HEK293T (cell line): ENCODE results near the gene SKAP2.

Experiments
- CTCF ChIA-PET: fragments of 350-600 bp; formaldehyde crosslinking; extraction: SDS; loops from one replicate; lab custom pipeline; 2021; ENCODE audit warnings: antibody characterized with exemption, inconsistent platforms; lab: Yijun Ruan, JAX
- POLR2A ChIA-PET: fragments of 350-600 bp; formaldehyde crosslinking; extraction: SDS; loops from one replicate; lab custom pipeline; 2020; ENCODE audit warnings: antibody characterized with exemption, inconsistent platforms; lab: Yijun Ruan, JAX
- DNase-seq: peaks from one replicate; pipeline ENCODE4 v3.0.0; 2012; ENCODE audit warnings: mixed read lengths; ENCODE audit errors: extremely low spot score
- ARNT ChIP-seq: fragments of 450-650 bp; IDR thresholded peaks from 2 replicates; pipeline ENCODE4 v1.6.1; 2017; ENCODE audit warnings: mild to moderate bottlenecking
- BHLHE40 ChIP-seq: fragments of 450-650 bp; IDR thresholded peaks from 2 replicates; pipeline ENCODE4 v1.6.1; 2016; ENCODE audit warnings: mild to moderate bottlenecking, moderate library complexity, borderline replicate concordance
- CTBP1 ChIP-seq: fragments of 450-650 bp; IDR thresholded peaks from 2 replicates; pipeline ENCODE4 v1.6.1; 2016; ENCODE audit warnings: borderline replicate concordance
- ELF4 ChIP-seq: fragments of 450-650 bp; IDR thresholded peaks from 2 replicates; pipeline ENCODE4 v1.6.1; 2017; ENCODE audit warnings: antibody characterized with exemption
- FOXA1 ChIP-seq: fragments of 450-650 bp; IDR thresholded peaks from 2 replicates; pipeline ENCODE4 v1.6.1; 2016; ENCODE audit warnings: mild to moderate bottlenecking
- FOXK2 ChIP-seq: fragments of 450-650 bp; IDR thresholded peaks from 2 replicates; pipeline ENCODE4 v1.6.1; 2016; ENCODE audit warnings: mild to moderate bottlenecking
- FOXM1 ChIP-seq: fragments of 450-650 bp; IDR thresholded peaks from 2 replicates; pipeline ENCODE4 v1.6.1; 2017; ENCODE audit warnings: mild to moderate bottlenecking, borderline replicate concordance
- HDGF ChIP-seq: fragments of 450-650 bp; IDR thresholded peaks from 2 replicates; pipeline ENCODE4 v1.6.1; 2017; ENCODE audit warnings: antibody characterized with exemption, borderline replicate concordance
- L3MBTL2 ChIP-seq: fragments of 450-650 bp; conservative IDR thresholded peaks from 2 replicates; pipeline ENCODE4 v1.6.1; 2016; ENCODE audit warnings: mild to moderate bottlenecking
- LEF1 ChIP-seq: fragments of 450-650 bp; IDR thresholded peaks from 2 replicates; pipeline ENCODE4 v1.6.1; 2017; ENCODE audit warnings: mild to moderate bottlenecking, borderline replicate concordance
- NFRKB ChIP-seq: fragments of 450-650 bp; IDR thresholded peaks from 2 replicates; pipeline ENCODE4 v1.6.1; 2016; ENCODE audit warnings: mild to moderate bottlenecking, moderate library complexity
- SP1 ChIP-seq: fragments of 450-650 bp; IDR thresholded peaks from 2 replicates; pipeline ENCODE4 v1.6.1; 2017
- SUZ12 ChIP-seq: fragments of 450-650 bp; IDR thresholded peaks from 2 replicates; pipeline ENCODE4 v1.6.1; 2016; ENCODE audit warnings: mild to moderate bottlenecking
- TARDBP ChIP-seq: fragments of 450-650 bp; IDR thresholded peaks from 2 replicates; pipeline ENCODE4 v1.6.1; 2016
- ZNF384 ChIP-seq: fragments of 450-650 bp; IDR thresholded peaks from 2 replicates; pipeline ENCODE4 v1.6.1; 2016
- TF ChIP-seq, protein P1 (sequence below): fragments of 450-650 bp; IDR thresholded peaks from 2 replicates; pipeline ENCODE4 v1.6.1; 2016

The SKAP2 gene

DNA sequence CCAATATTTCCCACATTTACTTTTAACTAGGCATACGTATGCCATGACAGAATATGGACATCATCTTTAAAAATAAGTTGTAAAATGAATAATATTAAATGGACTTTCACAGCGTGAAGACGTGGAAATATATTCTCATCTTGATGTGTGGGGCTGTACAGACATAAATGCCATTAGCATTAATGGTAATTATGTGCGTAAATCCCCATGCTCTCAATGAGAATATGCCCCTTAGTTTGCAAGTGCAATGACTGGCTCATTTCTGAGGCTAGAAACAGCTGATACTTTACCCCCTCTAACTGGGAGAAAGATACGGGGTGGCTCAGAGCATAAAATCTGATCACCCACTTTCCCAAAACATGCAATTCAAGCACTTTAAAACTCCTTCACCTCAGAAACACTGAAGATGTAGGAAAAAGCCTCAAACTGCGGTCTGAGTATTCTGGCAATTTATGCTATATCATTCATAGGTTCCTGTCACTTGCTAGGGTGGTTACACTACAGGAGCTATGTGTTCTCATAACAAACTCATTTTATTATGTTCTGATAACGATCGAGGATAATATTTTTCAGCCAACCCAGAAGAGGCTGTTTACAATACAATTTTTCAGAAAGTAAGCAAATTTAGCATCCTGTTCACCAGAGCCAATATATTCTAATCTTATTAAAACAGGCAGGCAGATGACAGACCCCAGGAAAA lies 211.8 kb downstream of the SKAP2 start:
- ChIA-PET CTCF (interaction anchor here (1.0 to 1.5 kb wide), 2 partner anchors 15 to 283 kb away, joined by 3 to 5 read pairs; no protein-coding TSS in a partner anchor), POLR2A (interaction anchor here (0.5 kb wide), 1 partner anchor 18 kb away, joined by 3 read pairs; no protein-coding TSS in a partner anchor)
- TF ChIP-seq TARDBP (no peak), ZNF384 (no peak), CTBP1 (no peak), NFRKB (no peak), L3MBTL2 (no peak), FOXM1 (no peak)
- DNase-seq, result no peak

DNA sequence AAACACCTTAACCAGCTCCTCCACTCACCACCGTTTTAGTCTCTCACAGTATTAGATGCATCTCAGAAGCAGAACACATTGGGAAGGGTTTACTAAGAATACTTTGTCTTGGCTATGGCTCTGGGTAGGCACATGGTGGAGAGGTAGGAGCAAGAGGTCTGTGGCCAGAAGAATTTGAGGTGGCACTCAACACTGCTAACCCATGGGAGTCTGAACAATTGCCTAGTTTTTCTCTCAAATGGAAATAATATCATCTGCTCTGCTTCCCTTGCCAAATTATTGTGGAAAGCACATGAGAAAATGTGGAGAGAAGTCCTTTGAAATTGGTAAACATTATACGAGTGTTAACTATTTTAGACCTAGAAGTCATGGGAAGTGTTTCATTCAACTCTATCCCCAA lies 214.3 kb downstream of the SKAP2 start:
- ChIA-PET CTCF (no interaction called here), POLR2A (no interaction called here)
- no peak for TF ChIP-seq NFRKB
- no peak for TF ChIP-seq FOXA1
- no peak for TF ChIP-seq CTBP1
- TF ChIP-seq HDGF, result no peak
- TF ChIP-seq FOXM1, result no peak
- TF ChIP-seq LEF1, result no peak
- TF ChIP-seq SP1, result no peak
- TF ChIP-seq ZNF384, result no peak
- TF ChIP-seq BHLHE40, result no peak
- no peak for TF ChIP-seq L3MBTL2
- no peak for DNase-seq

DNA sequence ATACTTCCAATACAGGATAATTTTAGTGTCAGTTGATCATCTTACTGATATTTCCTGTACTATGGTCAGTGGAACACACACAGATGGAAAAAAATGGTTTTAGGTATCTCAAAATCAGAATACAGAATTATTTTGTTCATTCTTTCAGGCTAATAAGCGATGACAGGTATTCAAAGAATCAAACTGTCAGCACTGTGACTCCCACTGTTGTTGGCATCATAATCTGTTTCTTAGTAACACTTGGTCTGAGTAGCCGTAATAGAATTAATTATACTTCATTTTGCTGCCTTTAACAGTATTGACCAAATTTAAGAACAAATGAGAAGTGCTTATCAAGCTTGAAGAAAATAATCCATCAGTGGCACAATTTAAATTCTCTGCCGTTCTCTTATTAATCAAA lies 215.0 kb downstream of the SKAP2 start:
- POLR2A ChIA-PET, result no interaction called here
- CTCF ChIA-PET, result no interaction called here
- DNase-seq, result no peak
- TF ChIP-seq FOXM1, result no peak
- TF ChIP-seq ZNF384, result no peak
- TF ChIP-seq ARNT, result no peak
- no peak for TF ChIP-seq L3MBTL2
- TF ChIP-seq FOXA1, result no peak
- TF ChIP-seq CTBP1, result no peak
- TF ChIP-seq HDGF, result no peak
- TF ChIP-seq BHLHE40, result no peak
- TF ChIP-seq, protein P1, sequence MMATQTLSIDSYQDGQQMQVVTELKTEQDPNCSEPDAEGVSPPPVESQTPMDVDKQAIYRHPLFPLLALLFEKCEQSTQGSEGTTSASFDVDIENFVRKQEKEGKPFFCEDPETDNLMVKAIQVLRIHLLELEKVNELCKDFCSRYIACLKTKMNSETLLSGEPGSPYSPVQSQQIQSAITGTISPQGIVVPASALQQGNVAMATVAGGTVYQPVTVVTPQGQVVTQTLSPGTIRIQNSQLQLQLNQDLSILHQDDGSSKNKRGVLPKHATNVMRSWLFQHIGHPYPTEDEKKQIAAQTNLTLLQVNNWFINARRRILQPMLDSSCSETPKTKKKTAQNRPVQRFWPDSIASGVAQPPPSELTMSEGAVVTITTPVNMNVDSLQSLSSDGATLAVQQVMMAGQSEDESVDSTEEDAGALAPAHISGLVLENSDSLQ, result no peak
- no peak for TF ChIP-seq LEF1
- TF ChIP-seq SP1, result no peak
- TF ChIP-seq TARDBP, result no peak
- TF ChIP-seq FOXK2, result no peak
- no peak for TF ChIP-seq SUZ12
- no peak for TF ChIP-seq ELF4
- TF ChIP-seq NFRKB, result no peak

DNA sequence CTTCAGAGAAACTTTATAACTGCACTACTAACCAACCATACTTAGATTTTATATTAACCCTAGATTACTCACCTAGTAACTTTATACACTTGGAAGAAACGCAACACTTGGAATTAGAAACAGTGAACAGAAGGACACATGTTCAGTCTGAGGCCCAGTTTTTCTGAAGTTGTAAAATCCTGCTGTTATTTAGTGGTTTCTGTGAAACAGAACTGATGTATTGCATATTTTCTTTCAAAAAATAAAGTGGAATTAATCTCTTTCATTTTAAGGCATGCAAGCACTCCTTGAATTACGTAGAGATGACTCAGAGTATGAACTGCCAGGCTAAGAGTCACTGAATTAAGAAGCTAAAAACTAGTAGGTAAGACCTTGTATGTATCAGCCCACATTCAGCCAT lies 215.8 kb downstream of the SKAP2 start:
- DNase-seq, result no peak

DNA sequence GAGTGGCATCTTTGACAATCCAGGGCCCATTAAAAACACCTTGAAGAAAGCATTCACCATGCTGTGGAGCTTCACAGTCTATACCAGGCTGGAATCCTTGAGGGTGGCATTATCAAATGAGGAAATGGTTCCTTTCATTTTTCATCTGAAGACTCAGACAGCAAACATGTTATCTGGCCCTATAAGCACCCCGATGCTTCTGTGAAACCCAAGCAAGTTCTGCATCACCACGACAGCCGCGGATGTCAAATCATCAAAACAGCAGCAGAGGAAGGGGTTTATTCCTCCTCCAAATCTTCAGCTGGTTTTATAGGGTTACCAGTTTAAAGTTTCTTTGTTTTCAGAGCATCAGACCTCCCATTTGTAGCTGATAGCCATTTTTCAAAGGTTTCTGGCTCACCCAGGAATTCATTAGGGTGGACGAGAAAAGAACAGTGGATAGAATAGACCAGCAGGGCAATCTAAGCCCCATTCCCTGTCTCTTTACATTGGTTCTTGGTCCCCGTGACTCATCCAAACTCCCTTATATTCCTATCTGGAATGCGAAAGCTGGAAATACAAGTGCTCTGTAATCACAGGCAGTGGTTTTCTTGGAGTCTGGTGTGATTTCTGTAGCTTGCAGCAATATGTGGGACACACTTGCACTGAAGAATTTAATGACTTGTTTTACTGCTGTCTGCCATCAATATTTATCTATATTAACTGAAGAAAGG lies 217.9 kb downstream of the SKAP2 start:
- ChIA-PET CTCF (interaction anchor here (1.0 kb wide), 1 partner anchor 10 kb away, joined by 3 read pairs; no protein-coding TSS in a partner anchor), POLR2A (no interaction called here)
- TF ChIP-seq FOXA1 (no peak), HDGF (no peak), SUZ12 (no peak), ZNF384 (no peak), FOXK2 (no peak), TARDBP (no peak), BHLHE40 (no peak), L3MBTL2 (no peak), FOXM1 (no peak), CTBP1 (no peak), ARNT (no peak), NFRKB (no peak), LEF1 (no peak), SP1 (no peak), ELF4 (no peak)
- TF ChIP-seq, protein P1, result no peak
- DNase-seq, result no peak

More for the DNA sequence above, 215.8 kb downstream of the SKAP2 start:
- no peak for TF ChIP-seq CTBP1
- no peak for TF ChIP-seq BHLHE40
- no peak for TF ChIP-seq L3MBTL2
- TF ChIP-seq, protein P1, result no peak
- no peak for TF ChIP-seq HDGF
- no peak for TF ChIP-seq LEF1
- POLR2A ChIA-PET, result no interaction called here
- CTCF ChIA-PET, result no interaction called here

DNA sequence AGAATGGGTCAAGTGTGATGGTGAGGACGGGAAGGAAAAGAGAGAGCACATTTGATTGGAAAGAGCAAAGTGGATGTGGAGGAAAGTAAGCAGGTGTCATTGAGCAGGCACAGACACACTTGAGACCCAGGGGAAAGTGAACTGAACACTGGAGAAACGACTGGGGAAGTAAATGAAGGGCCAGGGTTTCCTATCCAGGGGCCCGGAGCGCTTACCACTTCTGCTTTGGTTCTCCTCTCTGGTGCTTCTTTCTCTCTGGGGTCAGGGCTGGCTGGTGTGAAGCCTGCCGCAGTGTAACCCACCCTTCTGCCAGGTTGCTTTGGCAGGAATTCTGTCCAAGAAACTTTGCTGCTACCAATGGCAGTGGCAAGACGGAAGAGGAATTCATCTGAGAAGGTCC lies 219.3 kb downstream of the SKAP2 start:
- no peak for DNase-seq
- ChIA-PET CTCF (no interaction called here), POLR2A (no interaction called here)
- TF ChIP-seq SP1 (no peak), LEF1 (no peak), NFRKB (no peak), FOXA1 (no peak), BHLHE40 (no peak), FOXK2 (no peak), HDGF (no peak), ZNF384 (no peak), TARDBP (no peak), ELF4 (no peak), L3MBTL2 (no peak), SUZ12 (no peak), FOXM1 (no peak), CTBP1 (no peak), ARNT (no peak)
- TF ChIP-seq, protein P1, result no peak
